Measurements from ENCODE around the gene PDXK.

PDXK gene

GRCh38 chr21:43757601-43758000 lies 38.7 kb downstream of the PDXK start:
- Histone ChIP-seq H3K79me2 (ENCODE audit: control insufficient read depth, insufficient read depth, low read length, unreplicated experiment) (no peaks in the 10 kb centered on the region), H3K36me3 (ENCODE audit: insufficient read depth, low read length) (peaks cover 36% of the 10 kb centered on the region; the same call in 1 of the 2 replicates), H3K27me3 (ENCODE audit: insufficient read depth, low read length) (no peaks in the 10 kb centered on the region), H3K4me1 (ENCODE audit: control insufficient read depth, insufficient read depth, low read length, unreplicated experiment) (peaks cover 22% of the 10 kb centered on the region), H3K27ac (ENCODE audit: low read depth, low read length) (peak overlapping the region; percentile 68), H3K4me3 (ENCODE audit: low read depth, low read length) (0 out of 2 replicates have a peak overlapping the region, but pooled peaks have one; percentile 65), H2AFZ (ENCODE audit: low read length, unreplicated experiment) (no peak overlapping the region)

- Histone ChIP-seq H3K36me3 (ENCODE audit: insufficient read depth, low read length) (peaks cover 33% of the 10 kb centered on the region; the same call in 1 of the 2 replicates), H3K4me3 (ENCODE audit: low read depth, low read length) (peak overlapping the region; percentile 65), H3K4me1 (ENCODE audit: control insufficient read depth, insufficient read depth, low read length, unreplicated experiment) (peaks cover 22% of the 10 kb centered on the region), H3K27me3 (ENCODE audit: insufficient read depth, low read length) (no peaks in the 10 kb centered on the region), H3K79me2 (ENCODE audit: control insufficient read depth, insufficient read depth, low read length, unreplicated experiment) (no peaks in the 10 kb centered on the region), H2AFZ (ENCODE audit: low read length, unreplicated experiment) (no peak overlapping the region), H3K27ac (ENCODE audit: low read depth, low read length) (peak overlapping the region; percentile 68)
Measured at GRCh38 chr21:43758111-43758641, 39.2 kb downstream of the PDXK start.

- Histone ChIP-seq H3K4me1 (ENCODE audit: control insufficient read depth, insufficient read depth, low read length, unreplicated experiment) (peaks cover 22% of the 10 kb centered on the region), H3K27me3 (ENCODE audit: insufficient read depth, low read length) (no peaks in the 10 kb centered on the region), H3K36me3 (ENCODE audit: insufficient read depth, low read length) (peaks cover 26% of the 10 kb centered on the region; the same call in 1 of the 2 replicates), H3K27ac (ENCODE audit: low read depth, low read length) (peak overlapping the region; percentile 68), H2AFZ (ENCODE audit: low read length, unreplicated experiment) (no peak overlapping the region), H3K4me3 (ENCODE audit: low read depth, low read length) (peak overlapping the region; percentile 65), H3K79me2 (ENCODE audit: control insufficient read depth, insufficient read depth, low read length, unreplicated experiment) (no peaks in the 10 kb centered on the region)
Measured at GRCh38 chr21:43758811-43759210, 39.9 kb downstream of the PDXK start.

- Histone ChIP-seq H3K4me1 (ENCODE audit: control insufficient read depth, insufficient read depth, low read length, unreplicated experiment) (peaks cover 24% of the 10 kb centered on the region), H2AFZ (ENCODE audit: low read length, unreplicated experiment) (no peak overlapping the region), H3K36me3 (ENCODE audit: insufficient read depth, low read length) (peaks cover 18% of the 10 kb centered on the region; the same call in 1 of the 2 replicates), H3K4me3 (ENCODE audit: low read depth, low read length) (no peak overlapping the region), H3K27ac (ENCODE audit: low read depth, low read length) (no peak overlapping the region), H3K79me2 (ENCODE audit: control insufficient read depth, insufficient read depth, low read length, unreplicated experiment) (no peaks in the 10 kb centered on the region), H3K27me3 (ENCODE audit: insufficient read depth, low read length) (no peaks in the 10 kb centered on the region)
Measured at GRCh38 chr21:43759651-43760050, 40.7 kb downstream of the PDXK start.

GRCh38 chr21:43760391-43760958 lies 41.5 kb downstream of the PDXK start:
- no peak overlapping the region for H3K4me3 ChIP-seq (ENCODE audit: low read depth, low read length)
- H3K4me1 ChIP-seq (ENCODE audit: control insufficient read depth, insufficient read depth, low read length, unreplicated experiment), result peaks cover 31% of the 10 kb centered on the region
- no peak overlapping the region for H3K27ac ChIP-seq (ENCODE audit: low read depth, low read length)
- H3K79me2 ChIP-seq (ENCODE audit: control insufficient read depth, insufficient read depth, low read length, unreplicated experiment), result no peaks in the 10 kb centered on the region
- no peak overlapping the region for H2AFZ ChIP-seq (ENCODE audit: low read length, unreplicated experiment)
- H3K27me3 ChIP-seq (ENCODE audit: insufficient read depth, low read length), result no peaks in the 10 kb centered on the region
- H3K36me3 ChIP-seq (ENCODE audit: insufficient read depth, low read length), result peaks cover 10% of the 10 kb centered on the region; the same call in 1 of the 2 replicates

- no peak overlapping the region for H2AFZ ChIP-seq (ENCODE audit: low read length, unreplicated experiment)
- H3K4me1 ChIP-seq (ENCODE audit: control insufficient read depth, insufficient read depth, low read length, unreplicated experiment), result peaks cover 28% of the 10 kb centered on the region
- no peak overlapping the region for H3K27ac ChIP-seq (ENCODE audit: low read depth, low read length)
- no peaks in the 10 kb centered on the region for H3K27me3 ChIP-seq (ENCODE audit: insufficient read depth, low read length)
- H3K4me3 ChIP-seq (ENCODE audit: low read depth, low read length), result no peak overlapping the region
- no peaks in the 10 kb centered on the region for H3K79me2 ChIP-seq (ENCODE audit: control insufficient read depth, insufficient read depth, low read length, unreplicated experiment)
- peaks cover 3% of the 10 kb centered on the region; the same call in 1 of the 2 replicates for H3K36me3 ChIP-seq (ENCODE audit: insufficient read depth, low read length)
Measured at GRCh38 chr21:43761886-43762285, 43.0 kb downstream of the PDXK start.

GRCh38 chr21:43762303-43763128 lies 43.6 kb downstream of the PDXK start:
- Histone ChIP-seq H3K4me1 (ENCODE audit: control insufficient read depth, insufficient read depth, low read length, unreplicated experiment) (peaks cover 23% of the 10 kb centered on the region), H3K79me2 (ENCODE audit: control insufficient read depth, insufficient read depth, low read length, unreplicated experiment) (no peaks in the 10 kb centered on the region), H3K4me3 (ENCODE audit: low read depth, low read length) (no peak overlapping the region), H3K27me3 (ENCODE audit: insufficient read depth, low read length) (no peaks in the 10 kb centered on the region), H3K27ac (ENCODE audit: low read depth, low read length) (no peak overlapping the region), H3K36me3 (ENCODE audit: insufficient read depth, low read length) (no peaks in the 10 kb centered on the region; the same call in 1 of the 2 replicates), H2AFZ (ENCODE audit: low read length, unreplicated experiment) (no peak overlapping the region)

- H3K79me2 ChIP-seq (ENCODE audit: control insufficient read depth, insufficient read depth, low read length, unreplicated experiment), result no peaks in the 10 kb centered on the region
- H3K27ac ChIP-seq (ENCODE audit: low read depth, low read length), result no peak overlapping the region
- H3K27me3 ChIP-seq (ENCODE audit: insufficient read depth, low read length), result no peaks in the 10 kb centered on the region
- peaks cover 23% of the 10 kb centered on the region for H3K4me1 ChIP-seq (ENCODE audit: control insufficient read depth, insufficient read depth, low read length, unreplicated experiment)
- H3K4me3 ChIP-seq (ENCODE audit: low read depth, low read length), result no peak overlapping the region
- no peaks in the 10 kb centered on the region; the same call in 1 of the 2 replicates for H3K36me3 ChIP-seq (ENCODE audit: insufficient read depth, low read length)
- H2AFZ ChIP-seq (ENCODE audit: low read length, unreplicated experiment), result no peak overlapping the region
Measured at GRCh38 chr21:43763901-43764523, 45.1 kb downstream of the PDXK start.

- Histone ChIP-seq H3K4me1 (ENCODE audit: control insufficient read depth, insufficient read depth, low read length, unreplicated experiment) (peaks cover 23% of the 10 kb centered on the region), H3K4me3 (ENCODE audit: low read depth, low read length) (no peak overlapping the region), H3K27me3 (ENCODE audit: insufficient read depth, low read length) (no peaks in the 10 kb centered on the region), H2AFZ (ENCODE audit: low read length, unreplicated experiment) (no peak overlapping the region), H3K79me2 (ENCODE audit: control insufficient read depth, insufficient read depth, low read length, unreplicated experiment) (no peaks in the 10 kb centered on the region), H3K27ac (ENCODE audit: low read depth, low read length) (peak overlapping the region; percentile 34; the same call in 1 of the 2 replicates), H3K36me3 (ENCODE audit: insufficient read depth, low read length) (no peaks in the 10 kb centered on the region)
Measured at GRCh38 chr21:43764576-43765495, 45.9 kb downstream of the PDXK start.

All from ACC112 (cell line).